Aortic smooth muscle cell (primary cell): ENCODE results near the gene LIPH. TPM values are rescaled to one million over a fixed set of nuclear protein-coding genes. Genes with fewer than 3 reads are reported as not detected.

Experiments used
- total RNA-seq: library from RNA; depleted of rRNA; stranded (reverse); fragments of >200 nt; gene quantifications from 2 replicates; pipeline ENCODE4 v1.2.3, GENCODE V29; 2014

The LIPH gene
- 0.87 and 2.0 TPM in 2 replicates for total RNA-seq

GRCh38 chr3:185552358-185552877 is at the start of gene LIPH:
TSS of gene LIPH (minus strand) at chr3:185552588. CDS start at chr3:185552471, 117 bp downstream.

GRCh38 chr3:185585859-185586685 is 33.7 kb upstream of the LIPH start, which contains the start of gene SENP2:
TSS of gene SENP2 (plus strand) at chr3:185586295. CDS start at chr3:185586414, 119 bp downstream.

GRCh38 chr3:185498503-185499396 is 53.6 kb downstream of the LIPH start, which contains the start of gene TMEM41A:
TSS of gene TMEM41A (minus strand) at chr3:185499035. CDS start at chr3:185498961, 74 bp downstream.

Other genes with a start within 250 kb of the LIPH start
- 13.1 and 17.6 TPM in 2 replicates for gene MAP3K13, start 189.5 kb downstream of the LIPH start, total RNA-seq
- 10.4 TPM in 2 replicates for gene TMEM41A, start 53.6 kb downstream of the LIPH start, total RNA-seq
- 41.0 and 48.6 TPM in 2 replicates for gene SENP2, start 33.7 kb upstream of the LIPH start, total RNA-seq